HCT116 (cell line): ENCODE data around the gene IBSP. TPM values are rescaled to one million over a fixed set of nuclear protein-coding genes. Genes with fewer than 3 reads are reported as not detected.

Source experiments
- ATAC-seq: fragments of 200-7000 bp; cut with Tn5 transposase; 2 replicates; pipeline ENCODE4 v1.9.1; 2020; ENCODE audit warnings: mild to moderate bottlenecking, moderate library complexity
- BruUV-seq: library from RNA; stranded (reverse); fragments of 400-500 nt; replicated peaks from 2 replicates; lab custom pipeline; 2021; lab: Mats Ljungman, UMichigan
- CTCF ChIA-PET: fragments of 300-600 bp; sonication (Branson Sonifier 250); formaldehyde crosslinking; loops from one replicate; lab custom pipeline; 2021; ENCODE audit warnings: antibody characterized with exemption; lab: Charles Lee
- POLR2A ChIA-PET: fragments of 300-600, 350-600 bp; sonication (Branson Sonifier 250); formaldehyde crosslinking; loops from one replicate; lab custom pipeline; 2021; ENCODE audit warnings: antibody characterized with exemption; lab: Charles Lee
- RAD21 ChIA-PET, 2 experiments: fragments of 300-600 bp; sonication (Branson Sonifier 250); formaldehyde crosslinking; loops; one replicate each; lab custom pipeline; 2023; ENCODE audit warnings: low total read pairs in 2 of 2; ENCODE audit not compliant: uncharacterized antibody in 2 of 2, unreplicated experiment in 2 of 2, low non-redundant PET in 1 of 2; lab: Charles Lee
- DNase-seq: peaks from one replicate; pipeline ENCODE4 v3.0.0-alpha.2; 2010; ENCODE audit warnings: low read depth, low spot score
- H2AFZ ChIP-seq: fragments of 200-600 bp; shearing (Covaris generic), sonication (generic); 2 replicates; pipeline ENCODE4 v1.6.1; 2017; ENCODE audit warnings: low read depth, mixed run types, mixed read lengths, antibody characterized with exemption, low read length; ENCODE audit not compliant: poor library complexity, severe bottlenecking
- H3K27ac ChIP-seq: 2 replicates; pipeline ENCODE4 v1.5.1; 2012; ENCODE audit warnings: low read depth, low read length
- H3K27me3 ChIP-seq: fragments of 200-600 bp; sonication (generic); 2 replicates; pipeline ENCODE4 v1.6.1; 2016; ENCODE audit warnings: mixed run types, low read length, mixed read lengths; ENCODE audit not compliant: insufficient read depth
- H3K36me3 ChIP-seq, 2 experiments: fragments of 200-500 bp in 1 of 2; fragments of 200-600 bp in 1 of 2; sonication (Bioruptor generic) in 1 of 2; sonication (generic) in 1 of 2; 2 replicates each; pipeline versions ENCODE4 v1.5.1 to v1.6.1; 2014 to 2016; ENCODE audit warnings: low read length in 2 of 2, inconsistent platforms in 1 of 2, mixed read lengths in 1 of 2, mixed run types in 1 of 2; ENCODE audit not compliant: insufficient read depth in 2 of 2, control insufficient read depth in 1 of 2
- H3K4me1 ChIP-seq, 2 experiments: fragments of 200-600 bp in 1 of 2; sonication (generic) in 1 of 2; 2 replicates each; pipeline versions ENCODE4 v1.5.1 to v1.6.1; 2012 to 2017; ENCODE audit warnings: low read length in 2 of 2, inconsistent platforms in 1 of 2, mild to moderate bottlenecking in 1 of 2, mixed read lengths in 1 of 2, mixed run types in 1 of 2, moderate library complexity in 1 of 2; ENCODE audit not compliant: insufficient read depth in 2 of 2, control insufficient read depth in 1 of 2
- H3K4me2 ChIP-seq: fragments of 200-600 bp; sonication (generic); 2 replicates; pipeline ENCODE4 v1.6.1; 2017; ENCODE audit warnings: mixed run types, low read length, mixed read lengths
- H3K4me3 ChIP-seq, 2 experiments: fragments of 200-600 bp in 1 of 2; sonication (generic) in 1 of 2; replicated peaks in 1 of 2; 2 replicates each; pipeline ENCODE4 v1.5.1; 2011 to 2016; ENCODE audit warnings: low read length in 2 of 2, control low read depth in 1 of 2, low read depth in 1 of 2, mild to moderate bottlenecking in 1 of 2, mixed read lengths in 1 of 2, mixed run types in 1 of 2
- H3K79me2 ChIP-seq: fragments of 200-600 bp; sonication (generic); 2 replicates; pipeline ENCODE4 v1.6.1; 2017; ENCODE audit warnings: mild to moderate bottlenecking, mixed run types, low read length, moderate library complexity, mixed read lengths; ENCODE audit not compliant: insufficient read depth
- H3K9ac ChIP-seq: fragments of 200-600 bp; sonication (generic); 2 replicates; pipeline ENCODE4 v1.6.1; 2016; ENCODE audit warnings: low read length, mixed read lengths
- H3K9me2 ChIP-seq: fragments of 200-600 bp; sonication (generic), shearing (Covaris generic); 2 replicates; pipeline ENCODE4 v1.6.1; 2017; ENCODE audit warnings: mixed run types, mild to moderate bottlenecking, moderate library complexity; ENCODE audit not compliant: insufficient read depth
- H3K9me3 ChIP-seq, 2 experiments: fragments of 200-500 bp in 1 of 2; fragments of 200-600 bp in 1 of 2; sonication (Bioruptor generic) in 1 of 2; sonication (generic) in 1 of 2; 2 replicates each; pipeline ENCODE4 v1.6.1; 2014 to 2017; ENCODE audit warnings: low read length in 2 of 2, mixed read lengths in 2 of 2, inconsistent platforms in 1 of 2, low read depth in 1 of 2, mild to moderate bottlenecking in 1 of 2, mixed run types in 1 of 2, moderate library complexity in 1 of 2; ENCODE audit not compliant: control insufficient read depth in 1 of 2, insufficient read depth in 1 of 2
- H4K20me1 ChIP-seq: fragments of 200-600 bp; sonication (generic), shearing (Covaris generic); 2 replicates; pipeline ENCODE4 v1.6.1; 2017; ENCODE audit warnings: mixed run types, mild to moderate bottlenecking, moderate library complexity; ENCODE audit not compliant: insufficient read depth
- CTCF ChIP-seq, 3 experiments: fragments of 200-600 bp in 1 of 3; sonication (generic) in 1 of 3; IDR thresholded peaks in 2 of 3; conservative IDR thresholded peaks in 1 of 3; 2 replicates each; pipeline ENCODE4 v1.5.1; 2012 to 2017; ENCODE audit warnings: low read depth in 2 of 3, low read length in 2 of 3, antibody characterized with exemption in 1 of 3, borderline replicate concordance in 1 of 3, control low read depth in 1 of 3, mild to moderate bottlenecking in 1 of 3, mixed read lengths in 1 of 3, mixed run types in 1 of 3, moderate library complexity in 1 of 3; ENCODE audit not compliant: insufficient read depth in 1 of 3
- RAD21 ChIP-seq: IDR thresholded peaks from 2 replicates; pipeline ENCODE4 v1.6.1; 2012; ENCODE audit warnings: low read depth, mild to moderate bottlenecking
- ZBTB33 ChIP-seq: IDR thresholded peaks from 2 replicates; pipeline ENCODE4 v1.6.1; 2011; ENCODE audit warnings: mild to moderate bottlenecking, low read length, moderate library complexity; ENCODE audit not compliant: insufficient replicate concordance; ENCODE audit errors: extremely low read depth
- ZNF274 ChIP-seq: fragments of 200-500 bp; sonication (Bioruptor generic); IDR thresholded peaks from 2 replicates; pipeline ENCODE4 v1.6.1; 2014; ENCODE audit warnings: mild to moderate bottlenecking, low read depth, low read length, inconsistent platforms
- intact Hi-C: fragments of 100-400 bp; cut with micrococcal nuclease; formaldehyde crosslinking; loops from 2 replicates; pipeline ENCODE4 v1.10.0; 2022
- total RNA-seq: library from RNA; stranded (reverse); gene quantifications from one replicate; pipeline ENCODE4 v1.2.1, GENCODE V29; 2021; ENCODE audit not compliant: unreplicated experiment

The IBSP gene
- total RNA-seq, 1 experiment from 2014 or later: not detected

- RAD21 ChIA-PET: interaction anchor here (0.7 to 2.3 kb wide), 8 partner anchors 105 to 359 kb away, joined by 3 to 15 read pairs (median 4); partner anchors contain the start of gene SPP1 (in 1 of the 2)
Observed at GRCh38 chr4:87853108-87853507, 53.8 kb downstream of the IBSP start.

More at GRCh38 chr4:87853108-87853507, 53.8 kb downstream of the IBSP start:
- H3K36me3 ChIP-seq: no peaks in the 10 kb centered on the region
- H3K27me3 ChIP-seq: no peaks in the 10 kb centered on the region
- BruUV-seq: no TSS peak
- DNase-seq: peak; percentile 45
- TF ChIP-seq ZNF274 (no peak), RAD21 (peak; percentile 78), CTCF (IDR thresholded peaks at IDR 0.05 in 2 of 3, conservative IDR thresholded peaks at IDR 0.05 in 1 of 3; ENCODE audit: borderline replicate concordance in 1 of 3, insufficient read depth in 1 of 3, low read depth in 2 of 3, low read length in 2 of 3) (peak; percentile 42 to 73 (median 64)), ZBTB33 (no peak)
- no peaks in the 10 kb centered on the region for H4K20me1 ChIP-seq
- H3K4me3 ChIP-seq: no peak overlapping the region
- POLR2A ChIA-PET: no interaction called here
- H3K79me2 ChIP-seq: no peaks in the 10 kb centered on the region
- intact Hi-C loops: loop anchor here (1.0 to 10.0 kb wide), 4 partner anchors 120 to 662 kb away; no protein-coding TSS in a partner anchor
- peak overlapping the region; percentile 6; the same call in 1 of the 2 replicates for H3K4me2 ChIP-seq
- CTCF ChIA-PET: interaction anchor here (0.7 to 2.3 kb wide), 19 partner anchors 10 to 702 kb away, joined by 3 to 49 read pairs (median 3); partner anchors contain the start of gene SPP1
- H3K9me3 ChIP-seq: no peaks in the 10 kb centered on the region
- no peaks in the 10 kb centered on the region; the same call in 1 of the 2 replicates for H3K9me2 ChIP-seq
- H3K27ac ChIP-seq: no peak overlapping the region
- peak; percentile 53 for ATAC-seq
- H3K9ac ChIP-seq: no peak overlapping the region
- peak overlapping the region; percentile 84 for H2AFZ ChIP-seq
- H3K4me1 ChIP-seq: peaks cover 0 to 6% of the 10 kb centered on the region in 2 experiments; a peak in 3 of 4 replicates
